CD1c-positive myeloid dendritic cell (primary cell): ENCODE measurements around the gene PROX2.

Experiments used
- DNase-seq: peaks from one replicate; pipeline ENCODE4 v3.0.0-alpha.2; 2016; ENCODE audit errors: extremely low spot score

Gene PROX2

DNA sequence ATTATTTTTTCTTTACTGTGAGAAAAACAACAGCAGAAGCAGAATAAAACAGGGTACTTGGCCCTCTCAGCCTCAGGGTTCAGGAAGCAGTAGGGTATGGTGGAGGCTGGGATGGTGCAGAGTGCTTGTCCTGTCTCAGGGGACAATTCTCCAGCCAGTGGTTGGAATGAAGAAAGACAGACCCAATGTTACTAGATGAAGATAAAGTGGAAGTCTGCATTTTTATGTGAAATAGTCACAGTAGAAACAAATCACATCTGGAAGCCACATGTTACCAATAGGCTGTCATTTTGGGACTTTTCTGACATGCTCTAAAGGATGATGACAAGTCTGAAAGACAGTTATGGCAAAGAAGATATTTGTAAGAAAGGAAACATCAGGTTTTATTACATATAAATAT, 32.3 kb downstream of the PROX2 start:
- no peak for DNase-seq

DNA sequence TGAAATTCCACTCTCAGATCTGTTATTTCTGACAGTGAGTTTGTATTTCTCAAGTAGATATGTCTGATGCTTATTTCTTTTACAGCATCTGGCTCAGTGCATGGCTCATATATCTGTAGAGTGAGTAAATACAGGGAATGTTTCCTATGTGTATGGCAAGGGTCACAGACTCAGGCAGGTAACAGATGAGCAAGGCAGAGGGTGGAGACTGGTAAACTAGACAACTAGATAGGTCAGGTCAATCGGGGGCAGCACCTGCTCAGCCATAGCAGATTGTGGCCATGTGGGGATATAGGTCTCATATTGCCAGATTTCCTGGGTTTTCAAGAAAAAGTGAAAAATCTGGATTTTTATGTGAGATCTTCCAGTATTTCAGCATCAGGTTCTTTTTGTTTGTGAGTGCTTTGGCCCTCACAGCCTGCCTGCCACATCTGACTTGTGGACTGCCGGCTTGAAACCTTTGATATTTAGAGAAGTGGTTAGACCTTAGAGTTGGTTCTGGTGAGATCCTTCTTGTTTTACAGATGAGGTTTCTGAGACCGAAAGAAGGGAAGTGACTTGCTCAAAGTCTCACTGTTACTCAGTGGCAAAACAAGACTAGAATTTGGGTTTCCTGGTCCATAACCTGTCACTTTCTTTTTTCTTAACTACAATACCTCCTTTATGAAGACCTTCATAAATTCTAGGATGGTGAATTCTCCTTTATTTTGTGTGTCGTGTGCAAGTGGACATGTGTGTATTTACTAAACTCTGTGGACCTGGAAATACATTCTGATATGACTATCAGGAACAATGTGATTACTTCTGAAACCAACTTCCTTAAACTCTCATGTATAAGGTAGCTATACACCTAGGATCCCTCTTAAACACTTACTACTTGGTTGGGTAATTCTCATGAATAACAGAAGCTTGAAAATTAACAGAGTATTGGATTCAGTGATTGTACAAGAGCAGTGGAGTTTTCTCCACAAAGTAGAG, 34.4 kb downstream of the PROX2 start:
- peak; percentile 68 for DNase-seq

DNA sequence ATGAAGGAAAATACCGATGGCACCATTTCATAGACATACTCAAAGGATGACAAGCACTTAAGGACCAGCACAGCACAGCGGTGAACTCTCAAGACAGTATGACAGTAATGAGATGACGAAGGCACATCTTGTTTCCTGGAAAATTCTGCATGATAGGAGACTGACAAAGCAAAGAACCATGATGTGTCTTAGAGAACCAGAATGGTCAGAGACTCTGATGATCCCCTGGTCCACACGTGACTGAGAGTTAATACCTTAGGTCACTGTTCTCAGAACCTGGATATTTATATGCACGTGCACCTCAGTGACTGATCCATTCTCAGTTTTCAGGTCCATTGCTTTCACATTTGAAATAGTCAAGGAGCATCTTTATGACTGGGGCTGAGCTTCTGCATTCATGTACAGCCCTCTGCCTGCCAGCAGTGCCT, 35.3 kb downstream of the PROX2 start:
- DNase-seq, result no peak

DNA sequence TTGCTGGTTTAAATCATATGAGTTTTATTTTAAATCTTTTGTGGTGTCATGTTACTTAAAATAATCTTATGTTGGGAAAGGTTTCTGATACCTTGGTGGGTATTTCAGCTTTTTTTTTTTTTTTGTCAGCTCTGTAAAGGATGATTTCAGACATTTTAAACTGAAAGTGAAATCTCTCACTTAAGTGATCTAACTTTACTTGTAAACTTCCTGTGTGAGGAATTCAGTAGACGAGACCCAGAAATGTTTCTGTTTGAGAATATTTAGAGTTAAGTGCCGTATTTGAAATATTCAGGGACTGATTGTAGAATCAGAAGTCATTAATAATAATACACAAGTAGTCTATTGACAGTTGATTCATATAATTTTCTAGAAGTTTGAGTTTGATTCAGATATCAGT, 37.8 kb downstream of the PROX2 start:
- DNase-seq, result peak; percentile 20

DNA sequence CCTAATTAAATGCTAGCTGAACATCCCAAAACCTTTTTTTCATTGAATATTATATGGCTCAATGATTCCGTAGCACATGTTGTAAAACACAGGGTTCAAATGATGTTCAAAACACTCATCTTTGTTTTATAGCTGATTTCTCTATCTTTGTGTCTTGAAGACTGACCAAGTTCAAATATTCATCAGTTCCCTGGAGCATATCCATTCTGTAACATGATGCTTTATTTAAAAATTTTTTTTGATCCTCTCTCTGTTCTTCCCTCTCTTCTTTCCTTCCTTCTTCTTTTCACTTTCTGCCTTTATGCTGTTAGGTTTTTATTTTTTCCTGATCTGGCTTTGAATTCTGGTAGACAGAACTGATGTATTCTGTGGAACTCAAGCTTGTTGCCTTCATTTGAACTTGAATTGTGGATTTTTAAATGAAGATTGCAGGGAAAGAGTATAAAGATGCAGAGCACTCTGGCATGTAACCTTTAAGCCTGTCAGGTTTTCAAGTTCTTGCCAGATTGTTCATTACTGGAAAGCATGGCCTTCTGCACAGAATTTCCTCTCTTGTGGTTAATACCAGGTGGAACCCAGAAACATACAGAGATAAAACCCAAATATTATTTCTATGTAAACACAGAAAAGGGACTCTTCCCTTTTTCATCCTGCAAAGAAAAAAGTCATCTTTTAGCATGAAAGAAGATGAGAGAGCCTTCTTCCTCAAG, 39.5 kb downstream of the PROX2 start:
- no peak for DNase-seq

DNA sequence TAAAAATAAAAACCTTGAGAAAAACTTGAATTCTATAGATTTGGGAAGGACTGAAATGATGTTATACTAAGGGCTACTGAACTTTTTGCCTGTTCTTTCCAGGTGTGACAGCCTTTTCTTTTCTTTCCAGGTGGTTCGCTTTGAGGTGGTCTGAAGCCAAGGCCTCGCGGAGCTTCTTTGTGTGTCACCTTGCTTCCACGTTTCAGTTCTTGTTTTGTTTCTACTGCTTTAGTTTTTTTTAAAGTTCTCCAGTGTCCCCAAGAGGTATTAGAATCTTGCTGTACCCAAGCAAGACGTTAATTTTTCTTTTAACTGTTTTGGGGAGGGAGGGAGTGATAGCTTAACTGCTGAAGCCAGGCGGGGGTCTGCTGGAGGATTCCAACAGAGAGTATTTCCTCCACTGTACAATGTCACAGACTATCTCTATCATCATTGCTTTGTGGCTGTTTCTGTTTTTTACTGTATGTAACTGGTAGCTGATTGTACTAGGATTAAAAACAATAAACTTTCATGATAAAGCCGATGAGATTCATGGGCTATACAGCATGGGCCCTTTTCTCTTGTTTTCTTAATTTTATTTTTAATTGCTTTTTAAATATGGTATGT, 40.2 kb downstream of the PROX2 start:
- no peak for DNase-seq

DNA sequence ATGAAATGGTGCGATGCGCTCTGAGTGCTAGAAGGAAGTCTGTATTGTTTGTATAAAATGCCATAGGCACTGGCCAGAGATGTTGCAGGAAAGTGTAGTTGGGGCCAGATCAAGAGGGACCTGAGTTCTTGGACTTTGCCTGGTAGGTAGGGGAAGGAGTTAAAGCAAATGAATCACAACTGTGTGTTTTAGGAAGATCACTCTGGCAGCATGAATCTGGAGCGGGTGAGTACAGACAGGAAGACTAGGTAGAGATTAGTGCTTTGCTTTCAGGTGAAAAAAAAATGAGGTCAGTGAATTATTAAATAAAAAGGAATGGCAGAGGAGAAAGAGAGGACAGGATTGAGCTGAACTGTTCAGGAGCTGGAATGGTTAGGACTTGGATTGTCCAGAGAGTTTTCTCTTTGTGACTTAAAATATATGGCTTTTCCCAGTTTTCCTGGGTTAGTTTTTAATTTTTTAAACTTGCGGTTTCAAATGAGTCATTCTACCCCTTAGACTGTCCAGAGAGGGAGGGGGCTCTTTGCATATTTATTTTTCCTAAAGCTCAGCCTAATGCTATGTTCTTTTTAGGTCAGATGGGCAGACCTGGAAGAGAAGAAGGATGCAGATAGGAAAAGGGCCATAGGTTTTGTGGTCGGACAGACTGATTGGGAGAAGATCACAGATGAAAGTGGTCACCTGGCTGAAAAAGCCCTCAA, 41.1 kb downstream of the PROX2 start:
- no peak for DNase-seq

DNA sequence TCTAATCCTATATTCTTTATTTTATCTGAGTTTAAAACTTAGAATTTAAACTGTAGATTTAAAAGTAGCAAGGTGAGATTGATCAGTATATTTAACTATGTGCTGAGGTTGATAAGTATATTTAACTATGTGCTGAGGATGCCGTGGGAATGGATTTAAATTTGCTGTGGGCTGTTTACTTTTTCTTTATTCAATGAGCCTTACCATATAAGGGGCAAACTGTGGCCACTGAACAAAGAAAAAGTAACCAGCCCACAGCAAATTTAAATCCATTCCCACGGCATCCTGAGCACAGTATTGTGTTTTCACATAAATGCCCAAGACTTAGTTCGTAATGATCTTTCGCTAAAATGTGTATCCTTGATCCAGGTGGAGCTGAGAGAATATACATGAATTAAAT, 43.1 kb downstream of the PROX2 start:
- no peak for DNase-seq

DNA sequence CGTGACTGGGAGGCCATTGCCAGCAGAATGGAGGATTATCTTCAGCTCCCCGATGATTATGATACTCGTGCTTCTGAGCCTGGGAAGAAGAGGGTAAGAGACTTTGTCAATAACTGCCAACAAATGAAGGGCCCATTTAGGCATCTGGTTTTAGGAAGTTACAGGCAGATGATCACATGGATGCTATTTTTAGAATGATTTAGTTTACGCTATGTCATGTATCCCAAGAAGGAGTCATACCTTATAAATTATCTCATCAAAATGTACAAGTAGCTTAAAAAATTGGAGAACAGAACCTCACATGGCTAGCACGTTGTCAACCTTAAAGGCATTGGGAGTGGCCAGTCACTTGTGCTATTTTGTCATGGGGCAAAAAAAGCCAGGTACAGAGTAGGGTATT, 46.7 kb downstream of the PROX2 start:
- DNase-seq, result peak; percentile 40

DNA sequence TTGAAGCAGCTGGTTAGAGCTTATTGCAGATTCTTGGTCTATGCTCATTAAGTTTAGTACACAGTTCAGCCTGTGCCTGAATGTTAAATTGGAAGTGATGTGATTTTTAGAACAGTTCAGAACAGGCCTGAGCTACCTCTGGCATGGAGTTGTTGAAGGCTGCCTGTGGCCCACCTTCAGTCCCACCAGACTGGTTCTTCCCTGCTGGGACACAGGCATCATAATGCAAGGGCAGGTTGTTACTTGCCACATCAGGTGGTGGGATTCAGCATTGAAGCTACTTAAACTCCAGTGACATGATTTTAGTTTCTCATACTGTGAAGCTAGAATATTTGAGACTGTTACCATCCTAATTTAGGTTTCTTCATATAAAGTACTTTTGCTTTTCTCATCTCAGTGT, 49.4 kb downstream of the PROX2 start:
- DNase-seq, result no peak
